Neural cell (in vitro differentiated cells): Measurements from ENCODE around the gene ZNF24. TPM values are rescaled to one million over a fixed set of nuclear protein-coding genes. Genes with fewer than 3 reads are reported as not detected.

Source experiments
- H2AFZ ChIP-seq: fragments of 200-600, 300-800 bp; sonication (generic), shearing (Covaris generic); 2 replicates; pipeline ENCODE4 v1.6.0; 2014; ENCODE audit warnings: low read depth, mild to moderate bottlenecking, antibody characterized with exemption, low read length, moderate library complexity
- H3F3A ChIP-seq: fragments of 200-600 bp; shearing (Covaris generic); 2 replicates; pipeline ENCODE4 v1.6.1; 2016; ENCODE audit warnings: mild to moderate bottlenecking, moderate library complexity, mixed read lengths, antibody characterized with exemption, low read length; ENCODE audit not compliant: insufficient read depth, poor library complexity, severe bottlenecking
- H3K27ac ChIP-seq: fragments of 200-600, 300-800 bp; sonication (generic), shearing (Covaris generic); 2 replicates; pipeline ENCODE4 v1.5.1; 2014; ENCODE audit warnings: mild to moderate bottlenecking, low read length, moderate library complexity
- H3K27me3 ChIP-seq: fragments of 300-800, 200-600 bp; sonication (generic), shearing (Covaris generic); 2 replicates; pipeline ENCODE4 v1.6.0; 2014; ENCODE audit warnings: mild to moderate bottlenecking, low read depth, low read length, moderate library complexity; ENCODE audit not compliant: insufficient read depth
- H3K36me3 ChIP-seq: fragments of 300-800, 200-600 bp; sonication (generic), shearing (Covaris generic); 2 replicates; pipeline ENCODE4 v1.5.1; 2014; ENCODE audit warnings: mild to moderate bottlenecking, antibody characterized with exemption, low read length, moderate library complexity; ENCODE audit not compliant: insufficient read depth
- H3K4me2 ChIP-seq: fragments of 300-800, 200-600 bp; sonication (generic), shearing (Covaris generic); 2 replicates; pipeline ENCODE4 v1.6.0; 2014; ENCODE audit warnings: mild to moderate bottlenecking, low read length
- H3K4me3 ChIP-seq: fragments of 300-800, 200-600 bp; sonication (generic), shearing (Covaris generic); 2 replicates; pipeline ENCODE4 v1.5.1; 2014; ENCODE audit warnings: mild to moderate bottlenecking, low read length, moderate library complexity
- H3K79me2 ChIP-seq: fragments of 200-600 bp; shearing (Covaris generic); replicated peaks from 2 replicates; pipeline ENCODE4 v1.6.0; 2014; ENCODE audit warnings: mild to moderate bottlenecking, low read length, moderate library complexity; ENCODE audit not compliant: insufficient read depth
- H3K9ac ChIP-seq: fragments of 300-800, 200-600 bp; sonication (generic), shearing (Covaris generic); 2 replicates; pipeline ENCODE4 v1.6.1; 2016; ENCODE audit warnings: mild to moderate bottlenecking, low read length, mixed read lengths
- H3K9me2 ChIP-seq: fragments of 200-600 bp; shearing (Covaris generic); 2 replicates; pipeline ENCODE4 v1.6.1; 2016; ENCODE audit warnings: mild to moderate bottlenecking, low read length, mixed read lengths; ENCODE audit not compliant: insufficient read depth
- H3K9me3 ChIP-seq: fragments of 200-600, 300-800 bp; sonication (generic), shearing (Covaris generic); 2 replicates; pipeline ENCODE4 v1.6.1; 2016; ENCODE audit warnings: mild to moderate bottlenecking, mixed run types, low read length, moderate library complexity, mixed read lengths
- H4K20me1 ChIP-seq: fragments of 200-600 bp; shearing (Covaris generic); 2 replicates; pipeline ENCODE4 v1.6.1; 2016; ENCODE audit warnings: mild to moderate bottlenecking, mixed run types; ENCODE audit not compliant: insufficient read depth
- EP300 ChIP-seq: fragments of 450-650 bp; conservative IDR thresholded peaks from 2 replicates; pipeline ENCODE4 v1.6.1; 2014; ENCODE audit warnings: antibody characterized with exemption, mild to moderate bottlenecking, moderate library complexity; ENCODE audit not compliant: poor library complexity, severe bottlenecking
- EZH2 ChIP-seq: fragments of 200-600, 300-800 bp; shearing (Covaris generic), sonication (generic); IDR thresholded peaks from 2 replicates; pipeline ENCODE4 v1.6.1; 2014; ENCODE audit warnings: antibody characterized with exemption, low read length, borderline replicate concordance, mild to moderate bottlenecking; ENCODE audit not compliant: insufficient read depth, poor library complexity, severe bottlenecking
- MXI1 ChIP-seq: fragments of 450-650 bp; conservative IDR thresholded peaks from 2 replicates; pipeline ENCODE4 v1.6.1; 2014; ENCODE audit warnings: antibody characterized with exemption, mild to moderate bottlenecking; ENCODE audit not compliant: poor library complexity, severe bottlenecking
- POLR2AphosphoS5 ChIP-seq: IDR thresholded peaks from 2 replicates; pipeline ENCODE4 v1.6.1; 2012
- RAD21 ChIP-seq: fragments of 450-650 bp; conservative IDR thresholded peaks from 2 replicates; pipeline ENCODE4 v1.6.1; 2014; ENCODE audit warnings: antibody characterized with exemption, mild to moderate bottlenecking, moderate library complexity
- SMC3 ChIP-seq: fragments of 450-650 bp; conservative IDR thresholded peaks from 2 replicates; pipeline ENCODE4 v1.6.1; 2014; ENCODE audit warnings: antibody characterized with exemption, mild to moderate bottlenecking, moderate library complexity; ENCODE audit not compliant: poor library complexity
- TAF1 ChIP-seq: IDR thresholded peaks from 2 replicates; pipeline ENCODE4 v1.6.1; 2012; ENCODE audit warnings: low read depth
- polyA plus RNA-seq: library from polyadenylated mRNA; depleted of rRNA; stranded (reverse); fragments of >200 nt; gene quantifications from 2 replicates; pipeline ENCODE4 v1.2.3, GENCODE V29; 2014
- TF ChIP-seq, protein P1 (sequence below): fragments of 450-650 bp; IDR thresholded peaks from 2 replicates; pipeline ENCODE4 v1.5.1; 2014; ENCODE audit warnings: antibody characterized with exemption, mild to moderate bottlenecking, moderate library complexity; ENCODE audit not compliant: poor library complexity, severe bottlenecking
- TF ChIP-seq, protein P2 (sequence below): IDR thresholded peaks from 2 replicates; pipeline ENCODE4 v1.6.1; 2012; ENCODE audit warnings: borderline replicate concordance

ZNF24 gene
- polyA plus RNA-seq, 1 donor from 2014 or later = 46.3 TPM

DNA sequence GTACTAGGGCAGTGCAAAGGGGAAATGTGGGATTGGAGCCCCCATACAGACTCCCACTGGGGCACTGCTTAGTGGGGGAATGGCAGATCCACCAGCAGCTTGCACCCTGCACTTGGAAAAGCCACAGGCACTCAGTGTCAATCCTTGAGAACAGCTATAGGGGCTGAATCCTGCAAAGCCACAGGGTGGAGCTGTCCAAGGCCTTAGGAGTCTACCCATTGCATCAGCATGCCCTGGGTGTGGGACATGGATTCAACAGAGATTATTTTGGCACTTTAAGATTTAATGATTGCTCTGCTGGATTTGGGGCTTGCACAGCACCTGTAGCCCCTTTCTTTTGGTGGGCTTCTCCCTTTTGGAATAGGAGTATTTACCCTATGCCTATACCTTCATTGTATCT is 8.6 kb upstream of the ZNF24 start:
- Histone ChIP-seq H3K9me2 (no peaks in the 10 kb centered on the region), H3K27ac (no peak overlapping the region), H3K9me3 (peaks cover 3% of the 10 kb centered on the region), H3F3A (no peaks in the 10 kb centered on the region), H3K4me3 (no peak overlapping the region), H3K79me2 (no peaks in the 10 kb centered on the region), H3K27me3 (no peaks in the 10 kb centered on the region), H3K9ac (no peak overlapping the region), H2AFZ (no peak overlapping the region), H3K4me2 (no peak overlapping the region), H4K20me1 (no peaks in the 10 kb centered on the region), H3K36me3 (no peaks in the 10 kb centered on the region)
- TF ChIP-seq EP300 = no peak
- no peak for TF ChIP-seq TAF1
- TF ChIP-seq MXI1 = no peak
- no peak for TF ChIP-seq EZH2
- TF ChIP-seq, protein P1, sequence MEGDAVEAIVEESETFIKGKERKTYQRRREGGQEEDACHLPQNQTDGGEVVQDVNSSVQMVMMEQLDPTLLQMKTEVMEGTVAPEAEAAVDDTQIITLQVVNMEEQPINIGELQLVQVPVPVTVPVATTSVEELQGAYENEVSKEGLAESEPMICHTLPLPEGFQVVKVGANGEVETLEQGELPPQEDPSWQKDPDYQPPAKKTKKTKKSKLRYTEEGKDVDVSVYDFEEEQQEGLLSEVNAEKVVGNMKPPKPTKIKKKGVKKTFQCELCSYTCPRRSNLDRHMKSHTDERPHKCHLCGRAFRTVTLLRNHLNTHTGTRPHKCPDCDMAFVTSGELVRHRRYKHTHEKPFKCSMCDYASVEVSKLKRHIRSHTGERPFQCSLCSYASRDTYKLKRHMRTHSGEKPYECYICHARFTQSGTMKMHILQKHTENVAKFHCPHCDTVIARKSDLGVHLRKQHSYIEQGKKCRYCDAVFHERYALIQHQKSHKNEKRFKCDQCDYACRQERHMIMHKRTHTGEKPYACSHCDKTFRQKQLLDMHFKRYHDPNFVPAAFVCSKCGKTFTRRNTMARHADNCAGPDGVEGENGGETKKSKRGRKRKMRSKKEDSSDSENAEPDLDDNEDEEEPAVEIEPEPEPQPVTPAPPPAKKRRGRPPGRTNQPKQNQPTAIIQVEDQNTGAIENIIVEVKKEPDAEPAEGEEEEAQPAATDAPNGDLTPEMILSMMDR = no peak
- no peak for TF ChIP-seq POLR2AphosphoS5
- TF ChIP-seq SMC3 = no peak
- no peak for TF ChIP-seq RAD21
- TF ChIP-seq, protein P2, sequence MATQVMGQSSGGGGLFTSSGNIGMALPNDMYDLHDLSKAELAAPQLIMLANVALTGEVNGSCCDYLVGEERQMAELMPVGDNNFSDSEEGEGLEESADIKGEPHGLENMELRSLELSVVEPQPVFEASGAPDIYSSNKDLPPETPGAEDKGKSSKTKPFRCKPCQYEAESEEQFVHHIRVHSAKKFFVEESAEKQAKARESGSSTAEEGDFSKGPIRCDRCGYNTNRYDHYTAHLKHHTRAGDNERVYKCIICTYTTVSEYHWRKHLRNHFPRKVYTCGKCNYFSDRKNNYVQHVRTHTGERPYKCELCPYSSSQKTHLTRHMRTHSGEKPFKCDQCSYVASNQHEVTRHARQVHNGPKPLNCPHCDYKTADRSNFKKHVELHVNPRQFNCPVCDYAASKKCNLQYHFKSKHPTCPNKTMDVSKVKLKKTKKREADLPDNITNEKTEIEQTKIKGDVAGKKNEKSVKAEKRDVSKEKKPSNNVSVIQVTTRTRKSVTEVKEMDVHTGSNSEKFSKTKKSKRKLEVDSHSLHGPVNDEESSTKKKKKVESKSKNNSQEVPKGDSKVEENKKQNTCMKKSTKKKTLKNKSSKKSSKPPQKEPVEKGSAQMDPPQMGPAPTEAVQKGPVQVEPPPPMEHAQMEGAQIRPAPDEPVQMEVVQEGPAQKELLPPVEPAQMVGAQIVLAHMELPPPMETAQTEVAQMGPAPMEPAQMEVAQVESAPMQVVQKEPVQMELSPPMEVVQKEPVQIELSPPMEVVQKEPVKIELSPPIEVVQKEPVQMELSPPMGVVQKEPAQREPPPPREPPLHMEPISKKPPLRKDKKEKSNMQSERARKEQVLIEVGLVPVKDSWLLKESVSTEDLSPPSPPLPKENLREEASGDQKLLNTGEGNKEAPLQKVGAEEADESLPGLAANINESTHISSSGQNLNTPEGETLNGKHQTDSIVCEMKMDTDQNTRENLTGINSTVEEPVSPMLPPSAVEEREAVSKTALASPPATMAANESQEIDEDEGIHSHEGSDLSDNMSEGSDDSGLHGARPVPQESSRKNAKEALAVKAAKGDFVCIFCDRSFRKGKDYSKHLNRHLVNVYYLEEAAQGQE = no peak

DNA sequence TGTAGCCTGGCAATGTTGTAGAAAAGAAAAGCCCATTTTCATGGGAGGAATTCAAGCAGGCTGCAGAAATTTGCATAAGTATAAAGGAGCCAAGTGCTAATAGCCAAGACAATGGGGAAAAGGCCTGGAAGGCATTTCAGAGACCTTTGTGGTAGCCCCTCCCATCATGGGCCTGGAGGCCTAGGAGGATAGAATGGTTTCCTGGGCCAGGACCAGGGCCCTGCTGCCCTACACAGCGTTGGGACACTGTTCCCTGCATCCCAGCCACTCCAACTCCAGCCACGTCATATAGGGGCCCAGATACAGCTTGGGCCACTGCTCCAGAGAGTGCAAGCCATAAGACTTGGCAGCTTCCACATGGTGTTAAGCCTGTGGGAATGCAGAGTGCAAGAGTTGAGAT is 8.1 kb upstream of the ZNF24 start:
- no peaks in the 10 kb centered on the region for H3K36me3 ChIP-seq
- no peaks in the 10 kb centered on the region for H4K20me1 ChIP-seq
- H3K27ac ChIP-seq = no peak overlapping the region
- H3K9me2 ChIP-seq = no peaks in the 10 kb centered on the region
- H3K79me2 ChIP-seq = no peaks in the 10 kb centered on the region
- H3K9me3 ChIP-seq = peaks cover 3% of the 10 kb centered on the region
- H3K4me2 ChIP-seq = no peak overlapping the region
- TF ChIP-seq POLR2AphosphoS5 (no peak), RAD21 (no peak), EZH2 (no peak), MXI1 (no peak), TAF1 (no peak), SMC3 (no peak), EP300 (no peak)
- TF ChIP-seq, protein P1 = no peak
- TF ChIP-seq, protein P2 = no peak
- H3F3A ChIP-seq = no peaks in the 10 kb centered on the region
- H3K27me3 ChIP-seq = no peaks in the 10 kb centered on the region
- no peak overlapping the region for H3K9ac ChIP-seq
- H2AFZ ChIP-seq = no peak overlapping the region
- no peak overlapping the region for H3K4me3 ChIP-seq
